HL-60 (cell line): Measurements from ENCODE around the gene CD44.
A peak's percentile ranks its signal among the peaks of the same experiment; 100 is the strongest.

Source experiments
- DNase-seq, 2 experiments: peaks; one replicate each; pipeline ENCODE4 v3.0.0-alpha.2; 2010 to 2020; ENCODE audit warnings: low read depth in 1 of 2, low spot score in 1 of 2
- H3K27ac ChIP-seq: fragments of 250-450 bp; sonication (Bioruptor Pico); replicated peaks from 2 replicates; pipeline ENCODE4 v1.5.1; 2020; ENCODE audit warnings: mild to moderate bottlenecking, moderate library complexity
- H3K27me3 ChIP-seq: fragments of 250-450 bp; sonication (Bioruptor Pico); 2 replicates; pipeline ENCODE4 v1.5.1; 2021; ENCODE audit warnings: mild to moderate bottlenecking, moderate library complexity; ENCODE audit not compliant: insufficient read depth, poor library complexity, severe bottlenecking
- H3K4me3 ChIP-seq: replicated peaks from 2 replicates; pipeline ENCODE4 v1.5.1; 2011; ENCODE audit warnings: mild to moderate bottlenecking, control low read depth, low read length; ENCODE audit not compliant: insufficient read depth
- GABPA ChIP-seq: IDR thresholded peaks from 2 replicates; pipeline ENCODE4 v1.6.1; 2012; ENCODE audit warnings: low read depth
- POLR2AphosphoS5 ChIP-seq: IDR thresholded peaks from 2 replicates; pipeline ENCODE4 v1.6.1; 2012; ENCODE audit warnings: low read depth
- SPI1 ChIP-seq: IDR thresholded peaks from 2 replicates; pipeline ENCODE4 v1.6.1; 2012; ENCODE audit warnings: low read depth, mild to moderate bottlenecking, borderline replicate concordance
- TF ChIP-seq, protein P1 (sequence below): IDR thresholded peaks from one replicate; pipeline ENCODE4 v1.5.1; 2011; ENCODE audit warnings: low read length, control low read depth, inconsistent platforms; ENCODE audit not compliant: insufficient read depth
- TF ChIP-seq, protein P2 (sequence below): IDR thresholded peaks from 2 replicates; pipeline ENCODE4 v1.6.1; 2012; ENCODE audit warnings: low read depth; ENCODE audit not compliant: insufficient replicate concordance

The CD44 gene

DNA sequence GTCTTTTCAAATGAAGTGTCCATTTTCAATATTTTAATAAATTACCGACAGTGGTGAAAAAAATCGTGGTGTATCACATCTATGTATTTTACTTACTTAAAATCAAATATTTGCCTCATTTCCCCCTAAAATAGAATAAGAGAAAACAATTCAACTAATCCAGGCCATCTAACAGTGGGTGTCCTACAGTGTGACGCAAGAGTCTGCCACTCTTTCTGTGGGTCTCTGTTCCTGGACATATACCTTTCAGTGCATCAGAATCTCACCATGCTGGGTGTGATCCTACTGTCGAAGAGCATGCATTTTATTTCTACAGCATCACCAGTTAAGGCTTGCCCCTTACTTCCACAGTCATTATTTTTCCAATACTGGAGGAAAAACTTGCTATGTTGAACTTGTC is 111.2 kb downstream of the CD44 start:
- Histone ChIP-seq H3K27me3 (no peaks in the 10 kb centered on the region), H3K27ac (no peak overlapping the region), H3K4me3 (no peak overlapping the region)
- no peak for TF ChIP-seq SPI1
- no peak for TF ChIP-seq GABPA
- TF ChIP-seq POLR2AphosphoS5: no peak
- TF ChIP-seq, protein P1, sequence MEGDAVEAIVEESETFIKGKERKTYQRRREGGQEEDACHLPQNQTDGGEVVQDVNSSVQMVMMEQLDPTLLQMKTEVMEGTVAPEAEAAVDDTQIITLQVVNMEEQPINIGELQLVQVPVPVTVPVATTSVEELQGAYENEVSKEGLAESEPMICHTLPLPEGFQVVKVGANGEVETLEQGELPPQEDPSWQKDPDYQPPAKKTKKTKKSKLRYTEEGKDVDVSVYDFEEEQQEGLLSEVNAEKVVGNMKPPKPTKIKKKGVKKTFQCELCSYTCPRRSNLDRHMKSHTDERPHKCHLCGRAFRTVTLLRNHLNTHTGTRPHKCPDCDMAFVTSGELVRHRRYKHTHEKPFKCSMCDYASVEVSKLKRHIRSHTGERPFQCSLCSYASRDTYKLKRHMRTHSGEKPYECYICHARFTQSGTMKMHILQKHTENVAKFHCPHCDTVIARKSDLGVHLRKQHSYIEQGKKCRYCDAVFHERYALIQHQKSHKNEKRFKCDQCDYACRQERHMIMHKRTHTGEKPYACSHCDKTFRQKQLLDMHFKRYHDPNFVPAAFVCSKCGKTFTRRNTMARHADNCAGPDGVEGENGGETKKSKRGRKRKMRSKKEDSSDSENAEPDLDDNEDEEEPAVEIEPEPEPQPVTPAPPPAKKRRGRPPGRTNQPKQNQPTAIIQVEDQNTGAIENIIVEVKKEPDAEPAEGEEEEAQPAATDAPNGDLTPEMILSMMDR: no peak
- TF ChIP-seq, protein P2, sequence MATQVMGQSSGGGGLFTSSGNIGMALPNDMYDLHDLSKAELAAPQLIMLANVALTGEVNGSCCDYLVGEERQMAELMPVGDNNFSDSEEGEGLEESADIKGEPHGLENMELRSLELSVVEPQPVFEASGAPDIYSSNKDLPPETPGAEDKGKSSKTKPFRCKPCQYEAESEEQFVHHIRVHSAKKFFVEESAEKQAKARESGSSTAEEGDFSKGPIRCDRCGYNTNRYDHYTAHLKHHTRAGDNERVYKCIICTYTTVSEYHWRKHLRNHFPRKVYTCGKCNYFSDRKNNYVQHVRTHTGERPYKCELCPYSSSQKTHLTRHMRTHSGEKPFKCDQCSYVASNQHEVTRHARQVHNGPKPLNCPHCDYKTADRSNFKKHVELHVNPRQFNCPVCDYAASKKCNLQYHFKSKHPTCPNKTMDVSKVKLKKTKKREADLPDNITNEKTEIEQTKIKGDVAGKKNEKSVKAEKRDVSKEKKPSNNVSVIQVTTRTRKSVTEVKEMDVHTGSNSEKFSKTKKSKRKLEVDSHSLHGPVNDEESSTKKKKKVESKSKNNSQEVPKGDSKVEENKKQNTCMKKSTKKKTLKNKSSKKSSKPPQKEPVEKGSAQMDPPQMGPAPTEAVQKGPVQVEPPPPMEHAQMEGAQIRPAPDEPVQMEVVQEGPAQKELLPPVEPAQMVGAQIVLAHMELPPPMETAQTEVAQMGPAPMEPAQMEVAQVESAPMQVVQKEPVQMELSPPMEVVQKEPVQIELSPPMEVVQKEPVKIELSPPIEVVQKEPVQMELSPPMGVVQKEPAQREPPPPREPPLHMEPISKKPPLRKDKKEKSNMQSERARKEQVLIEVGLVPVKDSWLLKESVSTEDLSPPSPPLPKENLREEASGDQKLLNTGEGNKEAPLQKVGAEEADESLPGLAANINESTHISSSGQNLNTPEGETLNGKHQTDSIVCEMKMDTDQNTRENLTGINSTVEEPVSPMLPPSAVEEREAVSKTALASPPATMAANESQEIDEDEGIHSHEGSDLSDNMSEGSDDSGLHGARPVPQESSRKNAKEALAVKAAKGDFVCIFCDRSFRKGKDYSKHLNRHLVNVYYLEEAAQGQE: no peak
- no peak for DNase-seq

DNA sequence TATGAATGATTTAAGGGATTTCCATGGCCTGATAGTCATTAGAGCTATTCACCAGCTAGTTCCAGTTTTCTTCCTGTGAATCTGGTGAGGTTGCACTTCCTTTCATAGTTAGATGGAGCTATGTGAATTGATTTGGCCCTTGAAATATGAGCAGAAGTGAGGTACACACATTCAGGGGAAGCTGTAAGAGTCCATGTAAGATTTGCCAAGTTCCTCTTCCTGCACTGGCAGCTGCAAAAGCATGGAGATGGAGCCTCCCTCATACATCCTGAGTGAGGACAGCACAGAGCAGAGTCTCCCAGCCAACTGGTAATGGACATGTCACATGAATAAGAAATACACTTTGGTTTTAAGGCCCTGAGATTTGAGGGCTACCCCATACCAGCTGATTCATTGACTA is 111.7 kb downstream of the CD44 start:
- Histone ChIP-seq H3K4me3 (no peak overlapping the region), H3K27ac (no peak overlapping the region), H3K27me3 (no peaks in the 10 kb centered on the region)
- TF ChIP-seq, protein P2: no peak
- TF ChIP-seq SPI1: peak; percentile 45; the same call in 1 of the 2 replicates
- DNase-seq: peak; percentile 21 to 49

DNA sequence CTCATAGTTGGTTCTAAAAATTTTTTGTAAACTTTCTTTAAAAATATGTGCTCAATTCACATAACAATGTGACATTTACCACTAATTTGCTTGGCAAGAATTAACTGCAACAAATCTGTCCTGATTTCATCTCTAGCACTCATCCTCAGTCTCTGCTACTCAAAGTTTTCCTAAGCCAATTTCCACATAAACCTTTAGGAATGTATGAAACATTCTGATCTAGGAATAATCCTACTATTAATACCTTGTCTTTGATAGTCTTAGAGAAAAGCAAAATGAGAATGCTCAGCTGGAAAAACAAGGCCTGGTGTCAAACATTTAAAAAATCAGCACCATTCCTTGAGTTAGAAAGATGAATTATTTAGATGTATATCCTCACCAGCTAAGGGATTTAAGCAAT is 114.3 kb downstream of the CD44 start:
- Histone ChIP-seq H3K27ac (no peak overlapping the region), H3K4me3 (no peak overlapping the region), H3K27me3 (no peaks in the 10 kb centered on the region)
- DNase-seq: no peak
- TF ChIP-seq SPI1: no peak
- no peak for TF ChIP-seq GABPA

GRCh38 chr11:35255514-35255913 is 116.5 kb downstream of the CD44 start:
- no peak overlapping the region for H3K4me3 ChIP-seq
- DNase-seq: no peak
- H3K27ac ChIP-seq: no peak overlapping the region
- TF ChIP-seq SPI1 (no peak), POLR2AphosphoS5 (no peak), GABPA (no peak)
- TF ChIP-seq, protein P2: no peak
- H3K27me3 ChIP-seq: no peaks in the 10 kb centered on the region

DNA sequence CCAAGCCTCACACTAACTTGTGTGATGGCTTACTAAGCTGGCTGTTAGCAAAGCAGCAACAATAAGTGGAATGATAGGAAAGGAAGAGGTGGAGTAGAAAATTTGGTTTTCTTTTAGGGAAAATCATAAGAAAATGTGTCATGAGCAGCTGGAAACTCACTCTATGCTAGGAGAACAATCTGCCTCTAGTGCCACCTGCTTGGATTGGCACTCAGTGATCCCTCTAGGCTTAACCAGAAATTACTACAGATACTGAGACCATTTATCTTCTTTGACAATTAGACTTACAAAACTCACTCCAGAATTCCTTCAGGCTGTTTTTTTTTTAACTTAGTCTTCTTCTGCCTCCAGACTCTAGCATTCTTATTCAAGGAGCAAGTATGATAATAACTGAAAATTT is 117.3 kb downstream of the CD44 start:
- Histone ChIP-seq H3K27ac (no peak overlapping the region), H3K4me3 (no peak overlapping the region), H3K27me3 (no peaks in the 10 kb centered on the region)
- no peak for TF ChIP-seq GABPA
- TF ChIP-seq, protein P2: no peak
- TF ChIP-seq, protein P1: no peak
- no peak for TF ChIP-seq POLR2AphosphoS5
- no peak for TF ChIP-seq SPI1
- no peak for DNase-seq
